Activated CD8-positive, alpha-beta memory T cell treated with anti-CD3 and anti-CD28 coated beads for 36 hours (primary cell): ENCODE measurements around the gene FBLIM1. TPM values are rescaled to one million over a fixed set of nuclear protein-coding genes. Genes with fewer than 3 reads are reported as not detected.
"Not testable (repeated sequence)": the region's sequence is repeated elsewhere in the genome, so short reads cannot be mapped to it uniquely, and the experiment has no call there.

Experiments used
- CTCF ChIA-PET: fragments of 350-600 bp; sonication (Branson Sonifier 250); formaldehyde crosslinking; loops from one replicate; lab custom pipeline; 2021; ENCODE audit warnings: antibody characterized with exemption; lab: Charles Lee
- POLR2A ChIA-PET: fragments of 350-600 bp; sonication (Branson Sonifier 250); formaldehyde crosslinking; loops from one replicate; lab custom pipeline; 2021; ENCODE audit warnings: antibody characterized with exemption; lab: Charles Lee
- total RNA-seq, 2 experiments: library from RNA; stranded (reverse); gene quantifications; one replicate each; pipeline ENCODE4 v1.2.3, GENCODE V29; 2021

Gene FBLIM1
- total RNA-seq, 2 experiments from 2014 or later: not detected

DNA sequence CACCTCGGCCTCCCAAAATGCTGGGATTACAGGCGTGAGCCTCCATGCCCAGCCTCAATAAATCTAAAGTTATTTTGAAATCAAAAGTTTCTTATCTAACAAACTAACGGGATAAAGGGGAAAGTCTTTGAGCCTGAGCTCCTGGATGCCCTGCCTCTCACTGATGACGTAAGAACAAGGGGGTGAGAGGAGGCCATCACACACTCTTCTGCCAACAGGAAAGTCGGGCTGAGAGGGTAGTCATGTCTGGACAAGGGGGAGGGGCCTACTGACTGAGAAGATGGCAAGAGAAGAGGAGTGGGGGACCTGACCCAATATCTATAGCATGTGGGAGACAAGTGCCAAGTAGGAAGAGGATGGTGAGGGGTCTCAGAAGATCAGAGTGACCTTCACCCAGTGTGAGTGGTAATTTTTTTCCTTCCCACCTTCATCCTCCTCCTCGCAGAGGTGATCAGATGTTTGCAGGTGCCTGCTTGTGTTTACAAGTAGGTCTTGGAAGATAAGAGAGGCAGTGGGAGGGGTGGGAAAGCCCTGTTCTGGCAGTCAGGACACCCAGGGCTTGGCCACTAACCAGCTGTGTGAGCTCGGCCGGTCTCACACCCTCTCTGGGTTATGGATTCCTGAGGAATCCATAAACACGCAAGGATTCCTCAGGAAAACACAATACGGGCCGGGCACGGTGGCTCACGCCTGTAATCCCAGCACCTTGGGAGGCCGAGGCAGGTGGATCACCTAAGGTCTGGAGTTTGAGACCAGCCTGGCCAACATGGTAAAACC, 39.2 kb downstream of the FBLIM1 start:
- POLR2A ChIA-PET: no interaction called here
- CTCF ChIA-PET: no interaction called here

DNA sequence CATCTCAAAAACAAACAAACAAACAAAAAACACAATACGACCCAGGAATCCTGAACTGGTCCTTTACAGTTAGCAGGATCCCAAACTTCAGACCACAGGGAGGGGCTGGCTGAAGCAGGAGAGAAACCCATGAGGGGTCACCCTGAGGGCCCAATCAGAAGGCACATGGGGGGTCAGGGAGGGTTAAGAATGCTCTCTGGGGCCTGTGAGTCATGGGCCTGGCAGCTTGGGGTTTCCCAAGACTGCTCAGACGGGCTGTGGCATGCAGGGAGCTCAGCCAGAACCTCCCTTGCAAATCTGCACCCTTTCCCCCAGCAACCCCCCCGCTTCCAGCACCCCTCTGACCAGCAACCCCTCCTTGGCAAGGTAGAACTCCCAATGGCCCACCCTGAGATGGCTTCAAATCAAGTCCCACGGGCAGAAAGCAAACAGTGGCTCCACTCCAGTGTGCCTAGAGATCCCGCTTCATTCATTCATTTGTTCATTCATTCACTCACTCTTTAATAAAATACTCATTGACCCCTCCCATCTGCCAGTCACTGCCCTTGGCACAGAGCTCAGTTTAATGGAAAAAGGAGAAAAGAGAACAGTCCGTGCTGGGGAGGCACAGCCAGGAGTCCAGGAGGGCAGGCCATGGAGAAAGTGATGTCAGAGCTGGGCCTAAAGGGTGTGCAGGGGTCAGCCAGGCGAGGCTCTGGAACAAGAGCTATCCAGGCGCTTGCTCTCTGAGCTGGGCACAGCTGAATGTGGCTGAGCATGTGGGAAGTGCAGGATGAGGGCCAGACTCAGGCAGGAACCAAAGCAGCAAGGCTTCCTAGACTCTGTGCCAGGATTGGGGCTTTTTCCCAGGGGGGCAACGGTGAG, 40.6 kb downstream of the FBLIM1 start:
- ChIA-PET POLR2A (no interaction called here), CTCF (interaction anchor here (0.6 kb wide), 1 partner anchor 322 kb away, joined by 3 read pairs; no protein-coding TSS in a partner anchor)

DNA sequence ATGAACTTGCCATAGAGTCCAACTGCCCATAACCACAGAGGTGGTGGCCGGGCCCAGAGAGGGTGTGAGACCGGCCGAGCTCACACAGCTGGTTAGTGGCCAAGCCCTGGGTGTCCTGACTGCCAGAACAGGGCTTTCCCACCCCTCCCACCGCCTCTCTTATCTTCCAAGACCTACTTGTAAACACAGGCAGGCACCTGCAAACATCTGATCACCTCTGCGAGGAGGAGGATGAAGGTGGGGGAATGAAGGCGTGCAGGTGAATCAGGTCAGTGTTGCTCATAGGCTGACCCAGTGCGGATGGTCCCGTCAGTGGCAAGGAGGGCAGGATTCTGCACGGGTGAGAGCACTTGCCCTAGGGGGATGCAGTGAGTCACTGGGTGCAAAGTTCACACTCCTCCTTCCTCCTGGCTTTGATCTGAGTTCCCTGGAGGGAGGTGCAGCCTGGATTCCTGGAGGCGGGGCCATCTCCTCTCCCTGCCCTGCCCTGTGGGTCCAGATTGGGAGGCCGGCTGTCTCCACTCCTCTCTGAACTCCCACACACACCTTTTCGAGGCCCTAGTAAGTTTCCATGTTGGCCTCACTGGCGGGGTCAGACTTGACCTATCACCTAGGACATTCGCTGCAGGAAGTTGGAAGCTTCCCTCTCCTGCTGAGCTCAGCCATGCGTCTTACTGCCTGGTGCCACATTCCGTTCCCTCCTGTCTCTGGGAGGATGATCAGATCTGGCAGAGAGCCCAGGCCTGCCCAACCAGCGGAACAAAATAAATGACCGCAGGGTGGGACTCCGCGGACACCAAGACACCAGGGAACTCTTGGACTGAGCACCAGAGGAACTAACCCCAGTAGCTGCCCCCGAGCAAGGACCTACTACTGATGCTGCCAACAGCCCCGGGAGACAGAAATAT, 41.6 kb downstream of the FBLIM1 start:
- ChIA-PET CTCF (interaction anchor here (0.5 to 1.8 kb wide), 2 partner anchors 8 to 73 kb away, joined by 3 to 5 read pairs; no protein-coding TSS in a partner anchor), POLR2A (no interaction called here)

DNA sequence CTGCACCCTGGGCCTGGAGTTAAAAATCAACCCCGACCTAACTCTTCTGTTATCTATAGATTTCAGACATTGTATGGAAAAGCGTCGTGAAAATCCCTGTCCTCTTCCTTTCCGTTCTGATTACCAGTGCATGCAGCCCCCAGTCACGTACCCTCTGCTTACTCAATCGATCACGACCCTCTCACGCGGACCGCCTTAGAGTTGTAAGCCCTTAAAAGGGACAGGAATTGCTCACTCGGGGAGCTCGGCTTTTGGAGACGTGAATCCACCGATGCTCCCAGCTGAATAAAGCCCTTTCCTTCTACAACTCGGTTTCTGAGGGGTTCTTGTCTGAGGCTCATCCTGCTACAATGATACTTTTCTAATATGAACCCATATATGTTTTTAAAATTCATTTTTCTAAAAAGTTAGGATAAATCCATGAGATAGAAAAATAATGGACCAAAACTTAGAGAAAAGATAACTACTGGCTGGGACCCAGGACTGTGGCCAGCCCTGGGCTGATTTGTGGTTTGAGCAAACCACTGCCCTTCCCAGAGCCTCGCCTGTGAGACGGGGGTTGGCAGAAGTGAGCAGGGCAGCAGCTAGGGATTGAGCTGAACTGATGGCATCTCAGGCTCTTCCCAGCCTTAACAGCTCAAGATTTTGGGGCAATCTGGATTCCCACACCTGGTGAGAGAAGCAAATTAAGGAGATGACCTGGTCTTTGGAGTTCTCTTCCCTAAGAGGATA, 43.8 kb downstream of the FBLIM1 start:
- CTCF ChIA-PET: interaction anchor here (1.5 to 1.8 kb wide), 2 partner anchors 10 to 253 kb away, joined by 5 read pairs; no protein-coding TSS in a partner anchor

DNA sequence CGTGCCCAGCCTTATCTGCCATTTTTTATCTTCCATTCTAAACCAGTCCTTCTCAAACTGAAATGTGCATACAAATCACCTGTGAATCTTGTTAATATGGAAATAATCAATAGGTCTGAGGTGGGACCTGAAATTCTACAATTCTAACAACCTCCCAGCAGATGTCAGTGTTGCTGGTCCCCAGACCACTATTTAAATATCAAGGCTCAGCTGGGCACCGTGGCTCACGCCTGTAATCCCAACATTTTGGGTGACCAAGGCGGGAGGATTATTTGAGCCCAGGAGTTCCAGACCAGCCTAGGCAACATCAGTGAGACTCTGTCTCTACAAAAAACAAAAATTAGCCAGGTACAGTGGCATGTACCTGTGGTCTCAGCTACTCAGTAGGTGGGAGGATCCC, 44.8 kb downstream of the FBLIM1 start:
- ChIA-PET POLR2A (no interaction called here), CTCF (interaction anchor here (0.6 to 1.5 kb wide), 7 partner anchors 11 to 562 kb away, joined by 3 to 5 read pairs (median 3); no protein-coding TSS in a partner anchor)

More for the DNA sequence above, 43.8 kb downstream of the FBLIM1 start:
- POLR2A ChIA-PET: no interaction called here

DNA sequence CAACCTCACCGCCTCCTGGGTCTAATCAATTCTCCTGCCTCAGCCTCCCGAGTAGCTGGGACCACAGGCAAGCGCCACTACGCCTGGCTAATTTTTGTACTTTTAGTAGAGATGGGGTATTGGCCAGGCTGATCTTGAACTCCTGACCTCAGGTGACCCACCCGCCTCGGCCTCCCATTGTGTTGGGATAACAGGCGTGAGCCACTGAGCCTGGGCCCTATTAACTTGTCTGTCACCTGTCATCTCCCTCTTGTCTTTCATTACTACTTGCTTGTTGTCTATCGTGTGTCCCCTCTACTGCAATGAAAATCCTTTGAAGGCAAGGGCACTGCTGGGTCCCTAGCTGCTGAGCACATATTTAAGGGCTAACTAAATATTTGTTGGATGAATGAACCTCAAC, 45.5 kb downstream of the FBLIM1 start:
- ChIA-PET POLR2A (no interaction called here), CTCF (interaction anchor here (0.7 to 1.5 kb wide), 6 partner anchors 11 to 251 kb away, joined by 3 to 5 read pairs (median 4); no protein-coding TSS in a partner anchor)

DNA sequence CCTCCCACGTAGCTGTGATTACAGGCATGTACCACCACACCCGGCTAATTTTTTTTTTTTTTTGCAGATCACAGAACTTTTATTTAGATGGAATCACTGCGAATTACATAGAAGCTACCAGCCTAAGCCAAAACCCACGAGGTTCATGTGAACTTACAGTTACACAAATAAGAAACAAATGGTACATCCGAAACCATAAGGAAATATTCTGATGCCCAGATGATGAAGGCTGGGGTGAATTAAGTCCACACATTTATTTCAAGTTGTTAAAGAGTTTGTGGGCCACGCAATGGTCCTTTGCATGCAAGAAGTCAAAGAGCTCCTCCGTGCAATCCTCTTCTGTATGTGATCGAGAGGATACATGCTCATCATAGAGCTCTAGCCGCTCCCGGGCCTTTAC, 48.5 kb downstream of the FBLIM1 start:
- ChIA-PET CTCF (interaction anchor here (0.7 to 1.5 kb wide), 4 partner anchors 9 to 214 kb away, joined by 3 to 4 read pairs (median 4); no protein-coding TSS in a partner anchor), POLR2A (no interaction called here)

DNA sequence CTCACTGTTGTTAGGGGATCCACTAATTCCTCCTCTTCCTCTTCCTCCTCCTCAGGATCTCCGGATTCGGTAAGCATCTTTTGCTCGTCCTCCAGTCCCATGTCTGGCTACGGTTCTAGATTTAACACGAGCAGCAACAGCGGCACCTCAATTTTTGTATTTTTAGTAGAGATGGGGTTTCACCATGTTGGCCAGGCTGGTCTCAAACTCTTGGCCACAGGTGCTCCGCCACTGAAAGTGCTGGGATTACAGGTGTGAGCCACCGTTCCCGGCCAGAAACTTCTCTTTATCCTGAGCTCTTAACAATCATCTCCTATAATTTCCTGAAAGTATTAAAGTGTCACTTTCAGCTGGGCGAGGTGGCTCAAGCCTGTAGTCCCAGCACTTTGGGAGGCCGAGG, 49.0 kb downstream of the FBLIM1 start, which contains the start of gene UQCRHL:
Gene UQCRHL, minus strand, starts transcription at position 101 of the 400 bp plus-strand sequence. Its CDS starts 0 bp downstream, at position 101.
- POLR2A ChIA-PET: not testable (repeated sequence)
- CTCF ChIA-PET: interaction anchor here (0.7 to 1.5 kb wide), 4 partner anchors 8 to 187 kb away, joined by 3 to 4 read pairs (median 4); no protein-coding TSS in a partner anchor

DNA sequence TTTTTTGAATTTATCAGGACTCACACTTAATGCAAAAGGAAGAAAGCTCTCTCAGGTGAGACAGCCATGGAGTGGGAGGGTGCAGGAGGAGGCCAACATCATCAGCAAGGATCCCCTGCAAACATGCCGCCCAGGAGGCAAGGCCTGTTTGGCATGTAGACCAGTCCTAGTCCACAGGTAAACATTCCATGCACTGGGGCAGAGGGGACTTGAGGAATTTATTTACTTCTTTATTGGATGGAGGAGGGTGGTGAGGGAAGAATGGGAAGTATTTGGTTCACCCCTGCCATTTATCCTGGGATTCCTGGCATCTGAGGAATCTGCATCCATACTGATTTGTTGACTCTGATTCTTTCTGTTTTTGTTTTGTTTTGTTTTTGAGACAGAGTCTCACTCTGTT, 50.4 kb downstream of the FBLIM1 start:
- CTCF ChIA-PET: no interaction called here
- POLR2A ChIA-PET: no interaction called here

DNA sequence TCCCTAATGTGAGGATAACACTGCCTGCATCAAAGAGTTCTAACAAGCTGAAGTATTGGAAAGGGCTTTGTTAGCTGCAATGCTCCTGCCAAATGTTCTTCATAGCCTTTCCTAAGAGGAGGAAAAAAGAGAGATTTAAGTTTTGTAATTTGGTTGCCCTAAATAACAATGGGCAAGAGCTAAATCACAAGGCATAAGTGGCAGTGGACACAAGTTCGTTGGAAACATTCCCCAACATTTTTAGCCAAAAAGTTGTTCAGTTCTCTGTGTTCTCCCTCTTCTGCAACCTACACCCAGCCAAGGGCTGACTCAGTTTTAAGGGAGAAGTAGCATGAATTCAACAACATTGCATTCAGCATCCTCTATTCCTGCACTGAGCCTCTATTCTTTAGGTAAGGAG, 51.5 kb downstream of the FBLIM1 start:
- POLR2A ChIA-PET: no interaction called here
- CTCF ChIA-PET: no interaction called here

DNA sequence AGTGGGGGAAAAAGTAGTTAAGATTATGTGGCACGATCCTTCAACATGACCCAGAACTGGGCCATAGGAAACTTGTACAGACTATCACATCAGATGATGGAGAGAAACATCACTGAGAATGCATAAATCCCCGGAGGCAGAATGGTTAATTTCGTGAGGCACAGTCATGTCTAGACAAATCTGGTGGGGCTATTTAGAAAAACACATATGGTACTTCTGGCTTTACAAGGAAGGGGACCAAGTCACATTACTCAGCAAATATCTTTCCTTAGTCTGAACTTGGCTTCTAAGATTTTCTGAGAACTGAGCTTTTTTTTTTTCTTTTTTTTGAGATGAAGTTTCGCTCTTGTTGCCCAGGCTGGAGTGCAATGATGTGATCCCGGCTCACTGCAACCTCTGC, 58.1 kb downstream of the FBLIM1 start:
- CTCF ChIA-PET: interaction anchor here (1.0 to 1.3 kb wide), 2 partner anchors 110 to 172 kb away, joined by 3 read pairs; no protein-coding TSS in a partner anchor
- POLR2A ChIA-PET: interaction anchor here (0.6 kb wide), 1 partner anchor 17 kb away, joined by 9 read pairs; no protein-coding TSS in a partner anchor

DNA sequence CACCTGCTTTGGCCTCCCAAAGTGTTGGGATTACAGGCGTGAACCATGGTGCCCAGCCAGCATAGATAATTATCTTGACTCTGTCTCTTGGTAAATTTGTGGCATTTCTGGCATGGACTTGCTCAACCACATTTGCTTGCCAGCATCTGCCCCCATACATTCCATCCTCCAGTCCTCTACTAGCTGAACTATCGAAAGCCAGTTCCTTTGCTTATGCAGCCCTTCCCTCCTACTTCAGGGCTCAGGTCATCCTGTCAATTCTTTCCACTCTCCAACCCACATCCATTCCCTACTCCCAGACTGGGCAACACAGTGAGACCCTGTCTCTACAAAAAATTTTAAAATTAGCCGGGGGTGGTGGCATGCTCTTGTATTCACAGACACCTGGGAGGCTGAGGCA, 61.9 kb downstream of the FBLIM1 start:
- POLR2A ChIA-PET: no interaction called here
- CTCF ChIA-PET: no interaction called here

DNA sequence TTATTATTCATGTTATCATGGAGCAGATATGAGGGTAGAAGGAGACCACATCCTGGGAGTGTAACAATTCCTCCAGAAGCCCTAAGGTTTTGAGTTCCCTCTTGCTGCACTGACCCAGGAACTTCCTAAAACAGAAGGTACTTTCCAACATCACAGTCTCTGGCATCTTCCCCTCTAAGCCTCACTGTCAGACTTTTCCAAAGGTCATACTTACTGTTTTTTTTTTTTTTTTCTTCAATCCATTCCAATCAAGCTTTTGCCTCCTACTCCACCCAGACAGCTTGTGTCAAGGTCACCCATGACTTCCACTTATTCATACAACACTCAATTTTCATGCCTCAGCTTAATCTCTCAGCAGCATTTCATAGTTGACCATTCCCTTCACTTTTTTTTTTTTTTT, 67.2 kb downstream of the FBLIM1 start:
- CTCF ChIA-PET: no interaction called here
- POLR2A ChIA-PET: interaction anchor here (0.6 kb wide), 1 partner anchor 120 kb away, joined by 5 read pairs; no protein-coding TSS in a partner anchor

DNA sequence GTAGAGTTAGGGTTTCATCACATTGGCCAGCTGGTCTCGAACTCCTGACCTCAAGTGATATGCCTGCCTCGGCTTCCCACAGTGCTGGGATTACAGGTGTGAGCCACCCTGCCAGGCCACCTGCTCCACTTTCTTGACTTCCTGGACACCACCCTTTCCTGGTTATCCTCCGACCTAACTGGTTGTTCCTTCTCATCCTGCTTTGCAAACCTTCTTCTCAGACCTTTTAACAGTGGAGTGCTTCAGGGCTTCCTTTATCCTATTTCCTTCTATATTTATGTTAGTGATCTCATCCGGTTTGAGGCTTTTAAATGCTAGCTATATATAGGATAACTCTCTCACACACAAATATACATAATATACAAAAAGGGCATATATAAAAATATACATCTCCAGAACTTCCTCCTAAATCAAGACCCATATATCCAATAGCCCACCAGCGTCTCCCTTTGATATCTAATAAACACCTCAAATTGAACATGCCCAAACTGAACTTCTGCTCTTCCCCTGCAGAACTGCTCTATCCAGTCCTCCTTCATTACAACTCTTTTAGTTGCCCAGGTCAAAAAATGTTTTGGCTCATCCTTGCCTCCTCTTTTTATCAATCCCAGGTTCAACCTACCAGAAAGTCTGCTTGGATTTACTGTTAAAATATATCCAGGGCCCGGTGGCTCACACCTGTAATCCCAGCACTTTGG, 68.4 kb downstream of the FBLIM1 start:
- POLR2A ChIA-PET: no interaction called here
- CTCF ChIA-PET: no interaction called here

DNA sequence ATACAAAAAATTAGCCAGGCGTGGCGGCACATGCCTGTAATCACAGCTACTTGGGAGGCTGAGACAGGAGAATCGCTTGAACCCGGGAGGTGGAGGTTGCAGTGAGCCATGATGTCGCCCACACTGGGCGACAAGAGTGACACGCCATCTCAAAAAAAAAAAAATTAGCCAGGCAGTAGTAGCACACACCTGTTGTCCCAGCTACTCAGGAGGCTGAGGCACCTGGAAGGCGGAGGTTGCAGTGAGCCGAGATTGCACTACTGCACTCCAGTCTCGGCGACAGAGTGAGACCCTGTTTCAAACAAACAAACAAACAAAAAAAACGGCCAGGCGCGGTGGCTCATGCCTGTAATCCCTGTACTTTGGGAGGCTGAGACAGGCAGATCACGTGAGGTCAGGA, 69.0 kb downstream of the FBLIM1 start:
- CTCF ChIA-PET, POLR2A ChIA-PET: not testable (repeated sequence)

DNA sequence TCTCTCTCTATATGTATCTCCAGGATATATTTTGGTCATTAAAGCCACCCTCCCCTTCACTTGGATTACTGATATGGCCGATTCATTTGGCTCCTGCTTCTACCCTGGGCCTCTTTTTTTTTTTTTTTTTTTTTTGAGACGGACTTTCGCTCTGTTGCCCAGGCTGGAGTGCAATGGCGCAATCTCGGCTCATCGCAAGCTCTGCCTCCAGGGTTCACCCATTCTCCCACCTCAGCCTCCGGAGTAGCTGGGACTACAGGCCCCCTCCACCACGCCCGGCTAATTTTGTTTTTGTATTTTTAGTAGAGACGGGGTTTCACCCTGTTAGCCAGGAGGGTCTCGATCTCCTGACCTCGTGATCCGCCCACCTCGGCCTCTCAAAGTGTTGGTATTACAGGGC, 70.3 kb downstream of the FBLIM1 start:
- CTCF ChIA-PET: interaction anchor here (0.8 kb wide), 1 partner anchor 15 kb away, joined by 3 read pairs; no protein-coding TSS in a partner anchor
- POLR2A ChIA-PET: interaction anchor here (0.6 kb wide), 1 partner anchor 145 kb away, joined by 4 read pairs; no protein-coding TSS in a partner anchor

DNA sequence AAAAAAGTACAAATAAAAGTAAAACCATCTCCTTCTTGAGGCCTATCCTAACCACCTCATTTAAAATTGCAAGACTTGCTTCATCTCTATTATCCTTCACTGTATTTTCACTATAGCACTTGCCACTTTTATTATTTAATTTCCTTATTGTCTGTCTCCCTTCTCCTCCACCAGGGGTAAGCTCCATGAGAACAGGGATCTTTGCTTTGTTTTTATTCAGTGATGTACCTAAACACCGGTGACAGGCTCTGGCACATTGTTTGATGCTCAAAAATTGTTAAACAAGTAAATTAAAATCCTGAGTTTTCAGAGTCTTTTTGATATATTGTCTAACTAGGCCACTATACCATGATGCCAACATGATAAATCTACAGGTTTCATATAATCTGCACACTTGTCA, 71.7 kb downstream of the FBLIM1 start:
- ChIA-PET CTCF (no interaction called here), POLR2A (no interaction called here)
